Measurements from ENCODE around the gene PMVK. TPM values are rescaled to one million over a fixed set of nuclear protein-coding genes. Genes with fewer than 3 reads are reported as not detected.
"Not testable (repeated sequence)": the region's sequence is repeated elsewhere in the genome, so short reads cannot be mapped to it uniquely, and the experiment has no call there.

Gene PMVK
- 10 to 100 TPM; 40.7 to 41.8 TPM for total RNA-seq

DNA sequence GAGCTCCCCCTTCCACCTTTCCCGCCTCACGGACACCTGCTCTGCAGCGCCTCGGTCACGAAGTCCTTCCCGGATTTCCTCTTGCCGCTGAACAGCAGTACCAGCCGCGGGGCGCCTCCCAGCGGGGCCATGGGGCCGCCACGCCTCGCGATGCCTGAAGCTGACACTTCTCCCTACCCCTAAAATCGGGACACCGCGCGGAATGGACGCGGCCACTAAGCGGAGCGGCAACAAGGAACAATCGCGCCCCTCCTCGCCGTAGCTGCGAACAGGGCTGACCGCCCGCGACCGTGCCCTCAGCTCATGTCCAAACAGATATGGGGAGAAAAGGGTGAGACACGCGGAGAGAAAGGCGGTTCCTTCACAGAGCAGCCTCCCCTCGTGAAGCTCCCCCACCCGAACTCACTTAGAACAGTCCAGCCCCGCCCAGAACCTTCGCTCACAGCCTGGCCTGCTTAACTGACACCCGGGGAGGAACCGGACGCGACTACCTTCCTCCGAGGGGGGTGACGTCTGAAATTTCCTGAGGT lies at the start of gene PMVK:
TSS of gene PMVK (minus strand) at position 165 of the 530 bp plus-strand sequence. CDS start at position 131, 34 bp downstream.
- no peaks in the 10 kb centered on the region for H3K27me3 Mint-ChIP-seq
- CTCF ChIA-PET = interaction anchor here (0.6 to 2.2 kb wide), 20 partner anchors 15 to 457 kb away, joined by 3 to 12 read pairs (median 4); partner anchors contain the start of genes ADAM15, PBXIP1, PYGO2 and ZBTB7B
- peak; percentile 96 for DNase-seq
- peaks cover 59% of the 10 kb centered on the region for H3K4me1 Mint-ChIP-seq
- no peaks in the 10 kb centered on the region for H3K9me3 Mint-ChIP-seq
- POLR2A ChIA-PET = interaction anchor here (0.6 to 4.0 kb wide), 39 partner anchors 8 to 608 kb away, joined by 3 to 32 read pairs (median 4); partner anchors contain the start of genes ADAM15, ADAR, CHRNB2 and CKS1B
- peak within 1 kb of the TSS; percentile 88 for H3K4me3 Mint-ChIP-seq
- H3K27ac Mint-ChIP-seq = peak within 1 kb of the TSS; percentile 94
- peaks cover 22% of the 10 kb centered on the region for H3K36me3 Mint-ChIP-seq (ENCODE audit: low read depth)

DNA sequence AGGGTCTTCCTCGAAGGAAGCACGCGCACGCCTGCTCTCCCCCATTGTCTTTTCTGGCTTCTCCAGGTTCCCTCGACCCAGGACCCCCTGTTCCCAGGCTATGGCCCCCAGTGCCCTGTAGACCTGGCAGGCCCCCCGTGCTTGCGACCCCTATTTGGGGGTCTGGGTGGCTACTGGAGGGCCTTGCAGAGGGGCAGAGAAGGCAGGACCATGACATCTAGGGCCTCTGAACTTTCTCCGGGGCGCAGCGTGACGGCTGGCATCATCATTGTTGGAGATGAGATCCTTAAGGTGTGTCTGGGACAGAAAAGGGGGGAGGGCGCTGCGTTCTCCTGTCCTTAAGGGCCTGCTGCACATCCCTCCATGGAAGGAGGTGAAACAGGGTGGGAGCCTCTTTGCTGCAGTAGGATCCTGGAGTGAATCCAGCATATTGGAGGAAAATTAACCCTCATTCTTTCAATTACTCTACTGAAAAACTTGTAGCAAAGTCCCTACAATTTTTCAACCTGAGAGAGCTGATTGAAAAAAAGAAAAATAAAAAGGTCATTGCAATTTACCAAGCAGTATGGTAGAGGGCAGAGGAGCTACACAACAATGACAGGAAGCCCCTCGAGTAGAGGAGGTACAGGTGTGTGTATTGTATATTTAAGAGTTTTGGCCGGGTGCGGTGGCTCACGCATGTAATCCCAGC lies 47.4 kb upstream of the PMVK start:
- Mint-ChIP-seq H3K27ac (no peak overlapping the region), H3K27me3 (no peaks in the 10 kb centered on the region), H3K4me3 (no peak overlapping the region), H3K9me3 (no peaks in the 10 kb centered on the region), H3K4me1 (peaks cover 31% of the 10 kb centered on the region), H3K36me3 (ENCODE audit: low read depth) (peaks cover 32% of the 10 kb centered on the region)
- POLR2A ChIA-PET = interaction anchor here (1.0 to 5.0 kb wide), 22 partner anchors 10 to 377 kb away, joined by 3 to 50 read pairs (median 7); partner anchors contain the start of genes ADAM15, CKS1B, LENEP and PBXIP1
- CTCF ChIA-PET = interaction anchor here (0.6 to 6.4 kb wide), 24 partner anchors 11 to 424 kb away, joined by 3 to 51 read pairs (median 4); partner anchors contain the start of genes ADAM15, KRTCAP2, PBXIP1 and PMVK
- DNase-seq = no peak

DNA sequence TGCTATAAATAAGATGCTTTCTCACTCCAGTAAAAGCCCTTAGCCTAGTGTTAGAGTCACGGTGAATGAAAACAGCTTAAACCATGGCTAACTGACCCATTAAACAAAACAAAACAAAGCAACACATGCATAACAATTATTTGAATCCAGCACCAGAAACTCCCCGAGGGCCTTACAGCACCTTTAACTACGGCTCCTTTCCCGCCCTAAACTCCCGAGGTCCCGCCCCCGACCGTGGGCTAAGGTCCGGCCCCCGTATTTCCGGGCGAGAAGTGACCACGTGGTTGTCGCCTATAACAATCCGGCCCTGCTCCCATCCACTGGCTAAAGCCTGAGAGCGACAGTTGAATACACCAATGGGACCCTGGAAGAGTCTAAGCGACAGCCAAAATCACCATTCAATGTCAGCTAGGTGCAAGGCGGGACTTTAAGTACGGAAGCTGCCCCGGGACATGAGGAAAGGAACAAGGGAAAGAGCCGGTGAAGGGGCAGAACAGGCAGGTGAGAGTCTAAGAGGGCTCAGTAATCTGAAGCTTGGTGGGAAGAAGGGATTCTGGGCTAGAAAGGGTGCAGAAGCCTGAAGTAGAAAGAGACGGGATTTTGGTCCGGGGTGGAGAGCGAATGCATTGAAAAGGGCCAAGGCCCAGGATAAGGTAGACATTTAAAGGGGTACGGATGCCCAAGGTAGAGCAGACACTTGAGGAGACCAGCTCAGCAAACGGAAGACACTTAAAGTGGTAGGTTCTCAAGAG lies 46.6 kb upstream of the PMVK start, which contains the start of gene FLAD1:
TSS of gene FLAD1 (plus strand) at position 448 of the 752 bp plus-strand sequence. CDS start 351 bp downstream, outside the sequence.
- peaks cover 28% of the 10 kb centered on the region for H3K4me1 Mint-ChIP-seq
- H3K4me3 Mint-ChIP-seq = no peak within 1 kb of the TSS
- DNase-seq = peak; percentile 97
- H3K27ac Mint-ChIP-seq = no peak within 1 kb of the TSS
- H3K9me3 Mint-ChIP-seq = no peaks in the 10 kb centered on the region
- POLR2A ChIA-PET = interaction anchor here (0.6 to 5.0 kb wide), 23 partner anchors 9 to 376 kb away, joined by 3 to 50 read pairs (median 7); partner anchors contain the start of genes ADAM15, CKS1B, LENEP and PBXIP1
- CTCF ChIA-PET = interaction anchor here (0.7 to 6.4 kb wide), 23 partner anchors 10 to 423 kb away, joined by 3 to 51 read pairs (median 4); partner anchors contain the start of genes ADAM15, KRTCAP2, PYGO2 and SHC1
- H3K27me3 Mint-ChIP-seq = no peaks in the 10 kb centered on the region
- H3K36me3 Mint-ChIP-seq (ENCODE audit: low read depth) = peaks cover 30% of the 10 kb centered on the region

DNA sequence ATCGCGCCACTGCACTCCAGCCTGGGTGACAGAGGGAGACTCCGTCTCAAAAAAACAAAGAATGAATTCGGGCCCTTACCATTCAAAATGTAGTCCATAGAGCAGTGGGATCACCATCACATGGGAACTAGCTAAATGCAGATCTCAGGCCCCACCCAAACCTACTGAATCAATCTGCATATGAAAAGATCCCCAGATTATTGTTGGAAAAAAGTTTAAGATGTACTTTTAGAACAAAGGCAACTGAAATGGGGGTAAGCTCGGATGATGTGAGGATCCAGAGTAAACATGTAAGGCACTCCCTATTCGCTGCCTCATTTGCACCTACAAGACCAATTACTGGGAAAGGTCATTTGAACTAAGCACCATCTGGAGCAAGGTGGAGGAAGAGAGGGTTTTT lies 45.8 kb upstream of the PMVK start:
- H3K27ac Mint-ChIP-seq = no peak overlapping the region
- DNase-seq = no peak

DNA sequence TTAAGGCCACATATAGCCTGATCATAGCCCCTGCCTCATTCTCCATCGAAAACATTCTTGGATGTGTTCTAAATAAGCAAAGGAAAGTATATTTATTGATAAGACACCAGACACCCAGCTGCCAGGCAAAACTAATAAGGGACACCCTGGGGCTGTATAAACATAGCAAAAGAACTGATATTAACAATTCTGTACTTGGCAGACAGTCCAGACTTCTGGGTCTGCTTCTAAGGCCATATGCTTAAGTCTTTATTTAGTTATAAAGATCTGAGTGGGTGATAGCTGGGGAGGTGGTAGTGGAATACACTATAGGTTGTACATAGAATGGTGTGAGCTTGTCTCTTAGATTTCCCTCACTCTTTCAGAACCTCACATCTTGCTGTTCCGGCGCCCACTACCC lies 41.8 kb upstream of the PMVK start:
- Mint-ChIP-seq H3K27me3 (no peaks in the 10 kb centered on the region), H3K9me3 (no peaks in the 10 kb centered on the region), H3K4me1 (peaks cover 19% of the 10 kb centered on the region), H3K27ac (no peak overlapping the region), H3K36me3 (ENCODE audit: low read depth) (peaks cover 34% of the 10 kb centered on the region), H3K4me3 (no peak overlapping the region)
- CTCF ChIA-PET = interaction anchor here (0.9 to 2.5 kb wide), 2 partner anchors 21 to 106 kb away, joined by 3 to 12 read pairs; no protein-coding TSS in a partner anchor
- POLR2A ChIA-PET = interaction anchor here (1.2 to 1.9 kb wide), 2 partner anchors 16 to 26 kb away, joined by 3 to 4 read pairs; no protein-coding TSS in a partner anchor
- no peak for DNase-seq

More for the DNA sequence above, 45.8 kb upstream of the PMVK start:
- CTCF ChIA-PET = interaction anchor here (0.8 to 6.4 kb wide), 15 partner anchors 9 to 423 kb away, joined by 3 to 51 read pairs (median 6); partner anchors contain the start of genes ADAM15, KRTCAP2, PBXIP1 and SHC1
- H3K4me1 Mint-ChIP-seq = peaks cover 31% of the 10 kb centered on the region
- no peak overlapping the region for H3K4me3 Mint-ChIP-seq
- no peaks in the 10 kb centered on the region for H3K9me3 Mint-ChIP-seq
- no peaks in the 10 kb centered on the region for H3K27me3 Mint-ChIP-seq
- peaks cover 35% of the 10 kb centered on the region for H3K36me3 Mint-ChIP-seq (ENCODE audit: low read depth)
- POLR2A ChIA-PET = interaction anchor here (0.6 to 5.0 kb wide), 17 partner anchors 8 to 377 kb away, joined by 3 to 50 read pairs (median 8); partner anchors contain the start of genes CKS1B, LENEP, PMVK and PYGO2

DNA sequence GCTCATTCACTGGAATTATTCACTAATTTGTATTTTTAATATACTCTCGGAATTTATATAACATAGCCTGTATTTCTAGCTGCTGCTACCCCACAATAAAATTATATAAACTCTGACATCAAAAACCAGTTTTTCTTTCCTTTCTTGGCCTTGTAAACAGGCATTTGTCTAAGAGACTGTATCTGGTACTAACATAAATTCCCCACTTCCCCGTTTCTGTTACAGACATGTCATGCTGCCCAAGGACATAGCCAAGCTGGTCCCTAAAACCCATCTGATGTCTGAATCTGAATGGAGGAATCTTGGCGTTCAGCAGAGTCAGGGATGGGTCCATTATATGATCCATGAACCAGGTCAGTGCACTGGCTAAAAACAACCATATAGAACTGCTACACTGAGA lies 41.2 kb upstream of the PMVK start:
- not testable (repeated sequence) for DNase-seq, H3K9me3 Mint-ChIP-seq, H3K27me3 Mint-ChIP-seq
- ChIA-PET CTCF (interaction anchor here (2.5 to 6.4 kb wide), 2 partner anchors 22 to 39 kb away, joined by 12 to 40 read pairs; no protein-coding TSS in a partner anchor), POLR2A (interaction anchor here (1.2 to 4.8 kb wide), 3 partner anchors 9 to 17 kb away, joined by 3 to 62 read pairs (median 3); partner anchors contain the start of gene PYGO2)
- Mint-ChIP-seq H3K4me3 (peak overlapping the region; percentile 6), H3K36me3 (ENCODE audit: low read depth) (peaks cover 36% of the 10 kb centered on the region), H3K27ac (peak overlapping the region; percentile 22), H3K4me1 (peaks cover 23% of the 10 kb centered on the region)

DNA sequence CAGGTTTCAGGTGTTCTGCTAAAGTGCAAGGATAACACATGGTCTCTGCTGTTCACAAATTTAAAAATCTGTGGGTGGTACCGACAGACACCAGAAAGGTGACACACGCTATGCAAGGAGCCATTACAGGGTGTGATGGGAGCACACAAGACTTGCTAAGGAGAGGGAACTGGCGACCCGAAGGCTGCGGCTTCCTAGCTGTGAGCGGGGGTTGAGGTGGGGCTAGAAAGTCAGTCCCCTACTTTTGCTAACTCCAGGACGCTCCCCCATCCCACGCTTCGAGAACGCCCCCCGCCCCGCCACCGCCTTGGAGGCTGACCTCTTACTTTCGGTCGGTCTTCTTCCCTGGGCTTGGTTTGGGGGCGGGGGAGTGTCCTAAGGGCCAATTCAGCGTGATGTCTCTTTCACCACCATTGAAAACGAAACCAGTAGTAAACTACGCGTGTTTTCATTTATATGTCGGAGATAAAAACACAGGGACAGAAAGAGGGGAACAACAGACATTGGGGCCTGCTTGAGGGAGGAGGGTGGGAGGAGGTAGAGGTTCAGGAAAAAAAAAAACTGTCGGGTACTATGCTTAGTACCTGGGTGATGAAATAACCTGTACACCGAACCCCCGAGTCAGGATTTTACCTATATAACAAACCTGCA lies 39.0 kb upstream of the PMVK start:
- DNase-seq = peak; percentile 67
- Mint-ChIP-seq H3K36me3 (ENCODE audit: low read depth) (peaks cover 41% of the 10 kb centered on the region), H3K27ac (no peak overlapping the region), H3K27me3 (no peaks in the 10 kb centered on the region), H3K9me3 (no peaks in the 10 kb centered on the region), H3K4me3 (no peak overlapping the region), H3K4me1 (peaks cover 40% of the 10 kb centered on the region)
- ChIA-PET POLR2A (interaction anchor here (0.6 to 5.1 kb wide), 21 partner anchors 8 to 369 kb away, joined by 3 to 62 read pairs (median 12); partner anchors contain the start of genes FLAD1, LENEP, PBXIP1 and PMVK), CTCF (interaction anchor here (0.9 to 6.4 kb wide), 4 partner anchors 19 to 41 kb away, joined by 4 to 40 read pairs (median 12); partner anchors contain the start of genes PBXIP1 and PMVK)

DNA sequence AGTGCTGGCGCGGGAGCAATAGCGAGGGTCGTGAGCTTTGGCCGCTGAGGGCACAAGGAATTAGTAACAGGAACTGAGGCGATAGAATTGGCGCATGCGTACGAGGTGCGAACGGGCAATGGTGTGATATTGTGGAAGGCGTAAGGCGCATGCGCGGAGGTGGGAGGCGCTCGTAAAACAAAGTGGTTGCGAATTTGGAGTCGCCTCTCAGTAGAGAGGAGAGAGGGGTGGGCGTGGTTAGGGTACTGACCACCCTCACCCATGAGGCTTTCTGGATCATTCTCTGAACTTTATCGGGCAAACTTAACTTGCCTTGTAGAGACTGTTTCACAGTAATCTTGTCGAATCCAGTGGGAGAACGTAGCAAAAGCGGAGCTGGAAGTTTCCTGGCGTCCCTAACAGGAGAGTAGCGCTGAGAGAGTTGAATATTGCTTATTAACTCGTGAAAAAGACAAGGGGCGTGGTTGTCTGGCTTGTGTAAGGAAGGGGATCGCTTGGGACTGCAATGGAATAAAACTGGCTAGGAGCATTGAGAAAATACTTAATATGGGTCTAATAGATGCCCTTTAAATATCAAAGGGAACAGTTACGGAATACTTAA lies 38.4 kb upstream of the PMVK start:
- DNase-seq = peak; percentile 96
- H3K27me3 Mint-ChIP-seq = no peaks in the 10 kb centered on the region
- POLR2A ChIA-PET = interaction anchor here (0.6 to 5.1 kb wide), 27 partner anchors 8 to 368 kb away, joined by 3 to 62 read pairs (median 7); partner anchors contain the start of genes ADAM15, FLAD1, LENEP and PBXIP1
- CTCF ChIA-PET = interaction anchor here (0.9 to 6.4 kb wide), 4 partner anchors 12 to 42 kb away, joined by 5 to 40 read pairs (median 21); partner anchors contain the start of genes PBXIP1 and PYGO2
- H3K4me3 Mint-ChIP-seq = no peak overlapping the region
- H3K4me1 Mint-ChIP-seq = peaks cover 43% of the 10 kb centered on the region
- no peaks in the 10 kb centered on the region for H3K9me3 Mint-ChIP-seq
- peaks cover 39% of the 10 kb centered on the region for H3K36me3 Mint-ChIP-seq (ENCODE audit: low read depth)
- no peak overlapping the region for H3K27ac Mint-ChIP-seq

DNA sequence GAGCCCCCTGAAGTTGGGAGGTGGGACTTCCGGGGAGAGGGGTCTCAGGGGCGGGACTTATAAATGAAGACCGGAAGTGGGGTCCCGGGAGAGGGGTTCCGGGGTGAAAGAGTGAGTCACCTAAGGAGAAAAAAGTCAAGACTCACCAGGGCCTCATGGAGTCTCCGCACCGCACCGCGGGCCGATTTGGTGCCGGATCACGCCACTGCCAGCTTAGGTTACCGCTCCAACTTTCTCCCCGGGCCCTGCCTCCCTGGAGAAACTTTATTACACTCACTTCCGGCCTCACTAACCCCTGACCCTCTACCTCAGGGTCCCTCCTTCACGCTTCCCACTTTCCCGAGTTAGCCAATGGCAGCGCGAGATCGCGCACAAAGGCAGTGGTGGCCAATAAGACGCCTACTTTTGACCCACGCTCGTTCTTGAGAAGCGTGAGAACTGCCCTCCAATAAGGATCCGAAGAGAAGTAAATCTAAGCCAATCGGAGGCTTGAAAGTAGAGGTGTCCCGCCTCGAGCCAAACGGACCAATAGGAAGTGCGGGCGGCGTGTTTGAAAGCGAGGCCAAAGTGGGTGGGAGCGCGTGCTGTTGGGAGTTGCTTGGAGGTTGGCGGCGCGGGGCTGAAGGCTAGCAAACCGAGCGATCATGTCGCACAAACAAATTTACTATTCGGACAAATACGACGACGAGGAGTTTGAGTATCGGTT lies 37.7 kb upstream of the PMVK start, which contains the start of gene CKS1B:
TSS of gene CKS1B (plus strand) at position 580 of the 706 bp plus-strand sequence. CDS start at position 645, 65 bp downstream.
- Mint-ChIP-seq H3K4me1 (peaks cover 45% of the 10 kb centered on the region), H3K27me3 (no peaks in the 10 kb centered on the region), H3K36me3 (ENCODE audit: low read depth) (peaks cover 40% of the 10 kb centered on the region), H3K4me3 (no peak within 1 kb of the TSS), H3K27ac (no peak within 1 kb of the TSS), H3K9me3 (no peaks in the 10 kb centered on the region)
- POLR2A ChIA-PET = interaction anchor here (0.8 to 5.1 kb wide), 29 partner anchors 9 to 369 kb away, joined by 3 to 62 read pairs (median 7); partner anchors contain the start of genes ADAM15, FLAD1, LENEP and PBXIP1
- DNase-seq = peak; percentile 97
- CTCF ChIA-PET = interaction anchor here (0.6 to 6.4 kb wide), 15 partner anchors 9 to 305 kb away, joined by 3 to 40 read pairs (median 5); partner anchors contain the start of genes ADAM15, FLAD1, PBXIP1 and PYGO2

DNA sequence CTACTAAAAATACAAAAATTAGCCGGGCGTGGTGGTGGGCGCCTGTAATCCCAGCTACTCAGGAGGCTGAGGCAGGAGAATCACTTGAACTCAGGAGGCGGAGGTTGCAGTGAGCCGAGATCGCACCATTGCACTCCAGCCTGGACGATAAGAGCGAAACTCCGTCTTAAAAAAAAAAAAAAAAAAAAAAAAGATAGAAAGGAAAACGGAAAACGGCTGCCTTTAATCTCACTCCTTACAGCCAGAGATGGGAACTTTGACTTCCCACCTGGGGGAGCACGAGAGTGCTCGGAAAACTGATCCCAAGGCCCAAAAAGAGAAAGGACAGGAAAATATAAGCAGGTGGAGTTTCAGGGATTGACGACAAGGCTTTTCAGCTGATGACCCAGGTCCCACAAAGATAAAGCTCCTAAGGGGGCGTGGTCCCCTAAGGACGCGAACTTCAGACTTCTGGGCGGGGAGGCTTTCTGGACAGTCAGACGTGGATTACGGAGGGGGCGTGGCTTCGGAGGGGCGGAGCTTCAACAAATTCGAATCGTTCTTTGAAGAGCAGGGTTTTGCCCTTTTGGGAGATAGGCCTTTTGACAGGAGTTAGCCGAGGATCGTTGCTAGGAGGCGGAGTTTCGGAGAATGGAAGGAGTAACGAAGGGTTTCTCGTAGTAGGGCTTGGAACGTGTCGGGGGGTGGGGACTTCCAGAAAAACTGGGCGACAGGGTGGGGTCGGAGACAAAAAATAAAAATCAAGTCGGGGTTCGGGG lies 37.0 kb upstream of the PMVK start:
- POLR2A ChIA-PET = interaction anchor here (0.7 to 5.1 kb wide), 26 partner anchors 9 to 368 kb away, joined by 3 to 62 read pairs (median 8); partner anchors contain the start of genes ADAM15, FLAD1, LENEP and PBXIP1
- Mint-ChIP-seq H3K27ac (no peak overlapping the region), H3K4me3 (no peak overlapping the region), H3K4me1 (peaks cover 47% of the 10 kb centered on the region), H3K9me3 (no peaks in the 10 kb centered on the region), H3K36me3 (ENCODE audit: low read depth) (peaks cover 40% of the 10 kb centered on the region), H3K27me3 (no peaks in the 10 kb centered on the region)
- CTCF ChIA-PET = interaction anchor here (0.6 to 6.4 kb wide), 17 partner anchors 10 to 304 kb away, joined by 3 to 40 read pairs (median 4); partner anchors contain the start of genes ADAM15, FLAD1, KRTCAP2 and PYGO2
- peak; percentile 96 for DNase-seq

All from activated CD4-positive, alpha-beta memory T cell treated with anti-CD3 and anti-CD28 coated beads, Interleukin-2, amount 10 ng/mL, durations not matched to agents 7 days and 5 days (primary cell).